OCI-LY7 (cell line): ENCODE measurements around the gene CCNDBP1.

ENCODE experiments used
- CTCF ChIP-seq: fragments of 200-600 bp; sonication (generic); conservative IDR thresholded peaks from 2 replicates; pipeline ENCODE4 v1.5.1; 2014; ENCODE audit warnings: mild to moderate bottlenecking, antibody characterized with exemption, low read length, moderate library complexity, mixed read lengths
- EZH2phosphoT487 ChIP-seq: fragments of 200-600 bp; sonication (generic); IDR thresholded peaks from 2 replicates; pipeline ENCODE4 v1.6.1; 2018; ENCODE audit warnings: low read depth, borderline replicate concordance, mild to moderate bottlenecking, mixed run types, antibody characterized with exemption, low read length, moderate library complexity, mixed read lengths

GRCh38 chr15:43198992-43199391 is 13.8 kb downstream of the CCNDBP1 start:
- TF ChIP-seq CTCF (no peak), EZH2phosphoT487 (no peak)
